T-helper 17 cell (primary cell): ENCODE data around the gene AGAP2. TPM values are rescaled to one million over a fixed set of nuclear protein-coding genes. Genes with fewer than 3 reads are reported as not detected.
A peak's percentile ranks its signal among the peaks of the same experiment; 100 is the strongest.

ENCODE experiments used
- ATAC-seq: fragments of 150-1000 bp; cut with Tn5 transposase; 2 replicates; pipeline ENCODE4 v1.10.0; 2021; ENCODE audit warnings: mild to moderate bottlenecking, moderate library complexity
- DNase-seq, 3 donors: peaks; one replicate each; pipeline versions ENCODE4 v3.0.0 to v3.0.0-alpha.2; 2020 to 2021
- H3K9me3 ChIP-seq: one replicate; pipeline ENCODE4 v1.7.0; 2013; ENCODE audit warnings: low read length, mild to moderate bottlenecking; ENCODE audit not compliant: control insufficient read depth, poor library complexity, severe bottlenecking
- H3K27ac Mint-ChIP-seq: one replicate; pipeline ENCODE4 v1.8.0; 2022; ENCODE audit warnings: mild to moderate bottlenecking, moderate library complexity, mixed read lengths
- H3K27me3 Mint-ChIP-seq: one replicate; pipeline ENCODE4 v1.8.0; 2022; ENCODE audit warnings: mixed read lengths
- H3K36me3 Mint-ChIP-seq: one replicate; pipeline ENCODE4 v1.8.0; 2022; ENCODE audit warnings: low read depth, mixed read lengths
- H3K4me1 Mint-ChIP-seq: one replicate; pipeline ENCODE4 v1.8.0; 2022; ENCODE audit warnings: mild to moderate bottlenecking, mixed read lengths
- H3K4me3 Mint-ChIP-seq: one replicate; pipeline ENCODE4 v1.8.0; 2022; ENCODE audit warnings: mild to moderate bottlenecking, moderate library complexity, mixed read lengths
- total RNA-seq, 4 donors: library from RNA in 2 of 4; stranded (reverse) in 2 of 4; gene quantifications; one replicate each; pipeline ENCODE4 v1.2.3 and lab custom pipeline; 2022 to 2026

Gene AGAP2
- total RNA-seq, 2 donors from 2014 or later = 46.5 to 57.6 TPM

DNA sequence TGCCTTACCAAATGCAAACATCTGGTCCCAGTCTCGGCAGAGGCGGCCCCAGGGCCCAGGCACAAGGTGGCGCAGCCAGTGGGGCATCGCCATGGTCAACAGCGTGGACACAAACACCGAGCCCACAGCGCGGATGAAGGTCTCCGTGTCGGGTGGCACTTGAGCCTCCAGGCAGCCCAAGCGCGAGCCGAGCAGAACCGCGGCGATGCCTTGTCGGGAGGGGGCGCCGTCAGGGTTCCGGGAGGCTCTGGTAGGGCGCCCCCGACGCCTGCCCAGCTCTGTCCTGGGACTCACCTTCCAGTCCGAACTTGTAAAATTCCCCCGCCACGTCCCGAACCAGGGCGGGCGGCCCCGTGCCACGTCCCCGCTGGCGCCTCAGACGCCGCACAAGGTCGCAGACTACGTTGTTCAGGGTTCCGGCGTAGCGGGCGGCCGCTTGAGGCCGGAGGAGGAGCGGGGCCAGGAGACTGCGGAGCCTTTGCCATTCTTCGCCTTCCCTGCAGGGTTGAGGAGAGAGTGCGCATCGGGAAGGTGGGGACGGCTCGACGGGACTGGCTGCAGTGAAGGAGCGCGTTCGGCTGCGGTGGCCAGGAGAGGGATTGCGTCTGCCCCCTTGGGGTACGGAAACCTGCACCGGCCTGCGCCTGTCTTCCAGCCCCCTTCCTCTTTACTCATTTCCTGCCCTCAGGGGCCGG, 26.6 kb upstream of the AGAP2 start:
- ATAC-seq (peak; percentile 83), DNase-seq (peak; percentile 41 to 50 (median 46))
- H3K9me3 ChIP-seq = no peaks in the 10 kb centered on the region
- Mint-ChIP-seq H3K27ac (peak overlapping the region; percentile 75), H3K27me3 (peaks cover 19% of the 10 kb centered on the region), H3K4me3 (peak overlapping the region; percentile 92), H3K36me3 (peaks cover 3% of the 10 kb centered on the region), H3K4me1 (peaks cover 33% of the 10 kb centered on the region)

DNA sequence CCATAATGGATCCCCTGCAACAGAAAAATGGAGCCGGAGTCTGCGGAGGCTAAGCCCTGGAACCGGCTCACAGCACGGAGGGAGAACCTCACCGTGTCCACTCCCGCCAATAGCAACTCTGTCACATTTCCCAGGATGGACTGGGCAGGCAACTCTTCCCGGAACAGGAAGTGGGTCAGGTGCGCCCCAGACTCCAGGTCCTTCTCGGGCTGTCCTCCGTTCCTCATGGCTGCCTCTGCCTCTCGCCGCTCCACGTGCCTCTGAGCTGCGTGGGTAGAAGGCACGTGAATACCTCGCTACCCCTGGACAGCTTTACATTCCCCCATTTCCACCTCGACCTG, 26.1 kb upstream of the AGAP2 start:
- Mint-ChIP-seq H3K36me3 (no peaks in the 10 kb centered on the region), H3K27ac (no peak overlapping the region), H3K27me3 (peaks cover 19% of the 10 kb centered on the region), H3K4me3 (peak overlapping the region; percentile 92), H3K4me1 (peaks cover 31% of the 10 kb centered on the region)
- no peak for DNase-seq
- peak; percentile 30 for ATAC-seq
- H3K9me3 ChIP-seq = no peaks in the 10 kb centered on the region

GRCh38 chr12:57763881-57764661, 25.5 kb upstream of the AGAP2 start:
- H3K4me1 Mint-ChIP-seq = peaks cover 36% of the 10 kb centered on the region
- DNase-seq (no peak), ATAC-seq (no peak)
- H3K27me3 Mint-ChIP-seq = peaks cover 19% of the 10 kb centered on the region
- no peaks in the 10 kb centered on the region for H3K36me3 Mint-ChIP-seq
- no peaks in the 10 kb centered on the region for H3K9me3 ChIP-seq
- peak overlapping the region; percentile 92 for H3K4me3 Mint-ChIP-seq
- peak overlapping the region; percentile 86 for H3K27ac Mint-ChIP-seq

- no peak for ATAC-seq
- Mint-ChIP-seq H3K4me3 (no peak overlapping the region), H3K27me3 (peaks cover 19% of the 10 kb centered on the region), H3K36me3 (no peaks in the 10 kb centered on the region), H3K4me1 (peaks cover 39% of the 10 kb centered on the region), H3K27ac (no peak overlapping the region)
- DNase-seq = no peak
- H3K9me3 ChIP-seq = no peaks in the 10 kb centered on the region
Observed at GRCh38 chr12:57762463-57762862, 23.9 kb upstream of the AGAP2 start.

- DNase-seq (no peak), ATAC-seq (no peak)
- Mint-ChIP-seq H3K27ac (no peak overlapping the region), H3K4me1 (peaks cover 43% of the 10 kb centered on the region), H3K27me3 (peaks cover 14% of the 10 kb centered on the region), H3K4me3 (no peak overlapping the region), H3K36me3 (no peaks in the 10 kb centered on the region)
- no peaks in the 10 kb centered on the region for H3K9me3 ChIP-seq
Observed at GRCh38 chr12:57761391-57761998, 23.0 kb upstream of the AGAP2 start.

DNA sequence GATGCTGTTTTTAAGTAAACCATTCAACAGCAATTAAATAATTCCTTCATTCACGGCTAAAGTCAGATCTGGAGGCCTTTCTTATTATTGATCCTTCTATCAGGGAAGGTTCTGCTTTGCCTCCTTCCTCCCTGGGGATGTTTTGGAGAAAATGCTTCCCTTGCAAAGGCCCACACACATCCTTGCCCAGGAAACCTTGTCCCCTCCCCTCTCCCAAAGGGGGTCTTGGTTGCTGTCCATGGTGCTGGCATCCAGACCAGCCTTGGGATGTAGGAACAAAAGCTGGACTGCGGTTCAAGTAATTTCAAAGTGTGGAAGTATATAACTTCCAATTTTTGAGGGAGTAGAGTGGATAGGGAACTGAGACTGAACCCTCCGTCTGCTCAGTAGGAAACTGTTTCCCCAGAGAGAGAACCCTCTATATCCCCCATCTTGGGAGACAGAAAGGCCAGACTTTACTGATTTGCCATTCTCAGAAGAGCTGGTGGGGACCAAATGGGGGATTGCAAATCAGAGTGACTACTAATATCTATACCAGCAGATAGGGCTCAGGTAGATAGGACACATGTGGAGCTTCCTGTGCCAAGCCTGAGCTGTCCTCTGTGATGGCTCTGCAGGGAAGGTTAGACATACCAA, 21.9 kb upstream of the AGAP2 start:
- no peaks in the 10 kb centered on the region for H3K9me3 ChIP-seq
- Mint-ChIP-seq H3K27ac (no peak overlapping the region), H3K4me3 (no peak overlapping the region), H3K4me1 (peaks cover 43% of the 10 kb centered on the region), H3K36me3 (no peaks in the 10 kb centered on the region), H3K27me3 (peaks cover 12% of the 10 kb centered on the region)
- no peak for ATAC-seq
- DNase-seq = no peak

- H3K36me3 Mint-ChIP-seq = no peaks in the 10 kb centered on the region
- H3K27ac Mint-ChIP-seq = peak overlapping the region; percentile 90
- peak overlapping the region; percentile 52 for H3K4me3 Mint-ChIP-seq
Observed at GRCh38 chr12:57759360-57759980, 20.9 kb upstream of the AGAP2 start.

DNA sequence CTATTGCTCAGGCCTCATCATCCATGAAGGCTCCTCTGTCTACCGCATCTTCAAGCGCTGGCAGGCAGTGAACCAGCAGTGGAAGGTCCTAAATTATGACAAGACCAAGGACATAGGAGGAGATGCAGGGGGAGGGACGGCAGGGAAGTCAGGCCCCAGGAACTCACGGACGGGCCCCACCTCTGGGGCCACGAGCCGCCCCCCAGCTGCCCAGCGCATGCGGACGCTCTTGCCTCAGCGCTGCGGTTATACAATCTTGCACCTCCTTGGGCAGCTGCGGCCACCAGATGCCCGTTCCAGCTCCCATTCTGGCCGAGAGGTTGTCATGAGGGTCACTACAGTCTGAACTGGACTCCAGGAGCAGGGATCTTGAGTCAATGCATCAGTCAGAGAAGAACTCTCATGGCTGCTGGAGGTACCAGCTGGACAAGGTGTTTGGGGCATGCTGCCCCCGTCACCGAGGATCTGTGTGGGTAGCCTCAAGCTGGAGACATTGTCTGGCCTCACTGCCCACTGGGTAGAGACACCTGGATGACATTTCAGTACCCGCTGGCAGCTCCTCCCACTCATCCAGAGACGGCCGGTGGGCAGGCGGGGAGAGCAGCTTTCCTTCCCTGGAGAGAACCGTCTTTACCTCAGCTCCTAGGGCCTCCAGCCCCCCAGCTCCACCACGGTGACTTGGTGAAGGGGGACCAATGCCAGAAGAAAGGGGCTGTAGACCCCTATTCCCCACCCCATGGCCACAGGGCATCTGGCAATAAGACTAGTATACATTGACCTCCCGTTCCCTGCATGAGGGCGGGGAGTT, 20.2 kb upstream of the AGAP2 start:
- no peak for DNase-seq
- H3K36me3 Mint-ChIP-seq = no peaks in the 10 kb centered on the region
- ATAC-seq = no peak
- H3K27ac Mint-ChIP-seq = peak overlapping the region; percentile 90
- peaks cover 5% of the 10 kb centered on the region for H3K27me3 Mint-ChIP-seq
- peaks cover 40% of the 10 kb centered on the region for H3K4me1 Mint-ChIP-seq
- no peaks in the 10 kb centered on the region for H3K9me3 ChIP-seq
- H3K4me3 Mint-ChIP-seq = peak overlapping the region; percentile 15

More at GRCh38 chr12:57759360-57759980, 20.9 kb upstream of the AGAP2 start:
- no peaks in the 10 kb centered on the region for H3K9me3 ChIP-seq
- DNase-seq = no peak
- H3K4me1 Mint-ChIP-seq = peaks cover 38% of the 10 kb centered on the region
- peaks cover 11% of the 10 kb centered on the region for H3K27me3 Mint-ChIP-seq
- ATAC-seq = peak; percentile 24

GRCh38 chr12:57757771-57758170, 19.2 kb upstream of the AGAP2 start:
- DNase-seq (no peak), ATAC-seq (no peak)
- Mint-ChIP-seq H3K27ac (peak overlapping the region; percentile 71), H3K27me3 (no peaks in the 10 kb centered on the region), H3K36me3 (no peaks in the 10 kb centered on the region), H3K4me1 (peaks cover 47% of the 10 kb centered on the region), H3K4me3 (peak overlapping the region; percentile 15)
- no peaks in the 10 kb centered on the region for H3K9me3 ChIP-seq

GRCh38 chr12:57756406-57757341, 18.1 kb upstream of the AGAP2 start:
- no peaks in the 10 kb centered on the region for H3K9me3 ChIP-seq
- Mint-ChIP-seq H3K4me1 (peaks cover 58% of the 10 kb centered on the region), H3K27ac (peak overlapping the region; percentile 87), H3K27me3 (no peaks in the 10 kb centered on the region), H3K4me3 (peak overlapping the region; percentile 92), H3K36me3 (no peaks in the 10 kb centered on the region)
- DNase-seq (peak; percentile 55 to 67 (median 61)), ATAC-seq (peak; percentile 18)

DNA sequence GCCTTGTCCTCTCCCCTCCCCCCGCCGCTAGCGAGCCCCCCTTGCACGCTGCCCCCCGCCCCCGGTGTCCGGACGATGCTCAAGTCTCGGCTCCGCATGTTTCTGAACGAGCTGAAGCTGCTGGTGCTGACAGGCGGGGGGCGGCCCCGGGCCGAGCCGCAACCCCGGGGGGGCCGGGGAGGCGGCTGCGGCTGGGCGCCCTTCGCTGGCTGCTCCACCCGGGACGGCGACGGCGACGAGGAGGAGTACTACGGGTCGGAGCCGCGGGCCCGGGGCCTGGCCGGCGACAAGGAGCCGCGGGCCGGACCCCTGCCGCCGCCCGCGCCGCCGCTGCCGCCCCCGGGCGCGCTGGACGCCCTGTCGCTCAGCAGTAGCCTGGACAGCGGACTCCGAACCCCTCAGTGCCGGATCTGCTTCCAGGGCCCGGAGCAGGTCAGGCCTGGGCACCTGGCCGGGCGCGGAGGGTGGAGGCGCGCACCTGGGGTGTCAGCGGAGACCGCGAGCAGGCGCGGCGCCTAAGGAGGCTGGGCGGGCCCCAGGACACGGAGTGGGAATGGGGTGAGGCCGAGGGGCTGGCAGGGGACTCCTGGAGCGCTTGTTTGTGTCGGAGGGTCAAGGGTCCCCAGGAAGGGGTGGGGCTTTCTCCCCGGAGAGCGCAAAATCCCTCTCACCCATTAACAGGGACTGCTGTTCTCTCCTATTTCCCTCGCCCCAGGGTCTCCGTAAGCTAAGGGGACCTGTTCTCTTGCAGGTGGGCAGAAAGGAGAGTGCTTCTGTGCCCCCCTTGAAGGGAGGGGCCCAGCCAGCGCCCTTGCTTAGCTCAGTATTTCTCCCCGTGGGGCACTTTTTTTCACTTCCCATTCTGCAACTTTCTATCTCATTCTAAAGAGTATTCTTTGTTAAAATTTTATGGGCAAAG, 17.2 kb upstream of the AGAP2 start:
- DNase-seq = peak; percentile 45 to 48 (median 48)
- H3K27me3 Mint-ChIP-seq = no peaks in the 10 kb centered on the region
- ATAC-seq = no peak
- H3K4me3 Mint-ChIP-seq = peak overlapping the region; percentile 92
- H3K9me3 ChIP-seq = no peaks in the 10 kb centered on the region
- H3K27ac Mint-ChIP-seq = peak overlapping the region; percentile 87
- peaks cover 60% of the 10 kb centered on the region for H3K4me1 Mint-ChIP-seq
- no peaks in the 10 kb centered on the region for H3K36me3 Mint-ChIP-seq
